ENCODE measurements around the gene ARF5.

- no peak for TF ChIP-seq EZH2 (IDR thresholded peaks at IDR 0.05; ENCODE audit: low read length)
- TF ChIP-seq, protein P1, sequence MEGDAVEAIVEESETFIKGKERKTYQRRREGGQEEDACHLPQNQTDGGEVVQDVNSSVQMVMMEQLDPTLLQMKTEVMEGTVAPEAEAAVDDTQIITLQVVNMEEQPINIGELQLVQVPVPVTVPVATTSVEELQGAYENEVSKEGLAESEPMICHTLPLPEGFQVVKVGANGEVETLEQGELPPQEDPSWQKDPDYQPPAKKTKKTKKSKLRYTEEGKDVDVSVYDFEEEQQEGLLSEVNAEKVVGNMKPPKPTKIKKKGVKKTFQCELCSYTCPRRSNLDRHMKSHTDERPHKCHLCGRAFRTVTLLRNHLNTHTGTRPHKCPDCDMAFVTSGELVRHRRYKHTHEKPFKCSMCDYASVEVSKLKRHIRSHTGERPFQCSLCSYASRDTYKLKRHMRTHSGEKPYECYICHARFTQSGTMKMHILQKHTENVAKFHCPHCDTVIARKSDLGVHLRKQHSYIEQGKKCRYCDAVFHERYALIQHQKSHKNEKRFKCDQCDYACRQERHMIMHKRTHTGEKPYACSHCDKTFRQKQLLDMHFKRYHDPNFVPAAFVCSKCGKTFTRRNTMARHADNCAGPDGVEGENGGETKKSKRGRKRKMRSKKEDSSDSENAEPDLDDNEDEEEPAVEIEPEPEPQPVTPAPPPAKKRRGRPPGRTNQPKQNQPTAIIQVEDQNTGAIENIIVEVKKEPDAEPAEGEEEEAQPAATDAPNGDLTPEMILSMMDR (optimal IDR thresholded peaks at IDR 0.05 in 1 of 3, IDR thresholded peaks at IDR 0.05 in 1 of 3, conservative IDR thresholded peaks at IDR 0.05 in 1 of 3; ENCODE audit: extremely low read depth in 1 of 3, insufficient read depth in 2 of 3, low read length in 3 of 3) = no peak
These were observed 30.6 kb downstream of the ARF5 start for GRCh38 chr7:127618775-127619174.

All from keratinocyte (primary cell).